B cell (primary cell): ENCODE results near the gene RASA3. TPM values are rescaled to one million over a fixed set of nuclear protein-coding genes. Genes with fewer than 3 reads are reported as not detected.

ENCODE experiments used
- ATAC-seq: fragments of 200-7000 bp; cut with Tn5 transposase; one replicate; pipeline ENCODE4 v1.10.0; 2021; ENCODE audit warnings: low read depth, mild to moderate bottlenecking, moderate number of reproducible peaks, moderate library complexity
- CTCF ChIA-PET: fragments of 350-600 bp; sonication (Branson Sonifier 250); formaldehyde crosslinking; loops from one replicate; lab custom pipeline; 2021; ENCODE audit warnings: antibody characterized with exemption, inconsistent platforms; lab: Charles Lee
- POLR2A ChIA-PET: fragments of 350-600 bp; sonication (Branson Sonifier 250); formaldehyde crosslinking; loops from one replicate; lab custom pipeline; 2021; ENCODE audit warnings: antibody characterized with exemption; lab: Charles Lee
- DNase-seq: peaks from one replicate; pipeline ENCODE4 v3.0.0; 2013
- H2AFZ ChIP-seq: 2 replicates; pipeline ENCODE4 v1.6.1; 2012; ENCODE audit warnings: mild to moderate bottlenecking, low read depth, low read length; ENCODE audit not compliant: insufficient read depth, poor library complexity, severe bottlenecking
- H3K27ac ChIP-seq, 2 donors: 1 replicate in 1 of 2; 2 replicates in 1 of 2; pipeline ENCODE4 v1.5.1; 2012 to 2013; ENCODE audit warnings: low read length in 2 of 2, mild to moderate bottlenecking in 2 of 2, moderate library complexity in 1 of 2
- H3K27me3 ChIP-seq, 4 experiments: fragments of 200-600 bp in 1 of 4; sonication (generic) in 1 of 4; replicated peaks in 1 of 4; 1 replicate in 2 of 4; 2 replicates in 2 of 4; pipeline versions ENCODE4 v1.6.1 to v1.7.0; 2013 to 2016; ENCODE audit warnings: low read length in 3 of 4, mild to moderate bottlenecking in 2 of 4, mixed read lengths in 1 of 4, moderate library complexity in 1 of 4; ENCODE audit not compliant: insufficient read depth in 4 of 4, control insufficient read depth in 3 of 4; ENCODE audit errors: control extremely low read depth in 1 of 4
- H3K36me3 ChIP-seq, 2 experiments: replicated peaks in 1 of 2; 1 replicate in 1 of 2; 2 replicates in 1 of 2; pipeline versions ENCODE4 v1.6.1 to v1.7.1; 2013; ENCODE audit warnings: low read length in 1 of 2; ENCODE audit not compliant: insufficient read depth in 2 of 2, control insufficient read depth in 1 of 2; ENCODE audit errors: control extremely low read depth in 1 of 2, extremely low read depth in 1 of 2
- H3K4me1 ChIP-seq, 2 donors: fragments of 200-600 bp in 1 of 2; sonication (generic) in 1 of 2; 1 replicate in 1 of 2; 2 replicates in 1 of 2; pipeline versions ENCODE4 v1.5.1 to v1.6.1; 2013 to 2017; ENCODE audit warnings: low read length in 2 of 2; ENCODE audit not compliant: control insufficient read depth in 2 of 2, insufficient read depth in 2 of 2
- H3K4me2 ChIP-seq: replicated peaks from 2 replicates; pipeline ENCODE3; 2012; ENCODE audit warnings: mild to moderate bottlenecking, low read depth, low read length; ENCODE audit not compliant: poor library complexity, severe bottlenecking
- H3K4me3 ChIP-seq, 5 experiments: fragments of 200-600 bp in 1 of 5; sonication (generic) in 1 of 5; 1 replicate in 3 of 5; 2 replicates in 2 of 5; pipeline versions ENCODE4 v1.5.1 to v1.7.0; 2011 to 2016; ENCODE audit warnings: low read length in 4 of 5, mild to moderate bottlenecking in 4 of 5, low read depth in 2 of 5, control low read depth in 1 of 5, moderate library complexity in 1 of 5; ENCODE audit not compliant: insufficient read depth in 1 of 5; ENCODE audit errors: control extremely low read depth in 1 of 5, extremely low read depth in 1 of 5
- H3K79me2 ChIP-seq: fragments of 200-600 bp; sonication (generic); one replicate; pipeline ENCODE4 v1.6.0; 2016; ENCODE audit warnings: low read length; ENCODE audit not compliant: control insufficient read depth, insufficient read depth
- H3K9ac ChIP-seq: fragments of 200-600 bp; sonication (generic); 2 replicates; pipeline ENCODE4 v1.6.1; 2017; ENCODE audit warnings: mild to moderate bottlenecking, low read length, moderate library complexity
- H3K9me3 ChIP-seq, 3 donors: one replicate each; pipeline versions ENCODE4 v1.6.1 to v1.7.1; 2013; ENCODE audit warnings: low read length in 2 of 3; ENCODE audit not compliant: control insufficient read depth in 2 of 3, insufficient read depth in 1 of 3; ENCODE audit errors: control extremely low read depth in 1 of 3
- H4K20me1 ChIP-seq: 2 replicates; pipeline ENCODE4 v1.6.0; 2012; ENCODE audit warnings: mild to moderate bottlenecking, low read length; ENCODE audit not compliant: insufficient read depth, control insufficient read depth, poor library complexity, severe bottlenecking
- H3K27ac Mint-ChIP-seq: one replicate; pipeline ENCODE4 v1.8.0; 2021; ENCODE audit warnings: mixed read lengths
- H3K27me3 Mint-ChIP-seq: one replicate; pipeline ENCODE4 v1.8.0; 2021; ENCODE audit warnings: mixed read lengths
- H3K4me1 Mint-ChIP-seq: one replicate; pipeline ENCODE4 v1.8.0; 2021; ENCODE audit warnings: mixed read lengths
- H3K4me3 Mint-ChIP-seq: one replicate; pipeline ENCODE4 v1.8.0; 2021; ENCODE audit warnings: mixed read lengths
- H3K9me3 Mint-ChIP-seq: one replicate; pipeline ENCODE4 v1.8.0; 2022; ENCODE audit warnings: mixed read lengths; ENCODE audit not compliant: insufficient read depth
- EZH2 ChIP-seq: IDR thresholded peaks from 2 replicates; pipeline ENCODE4 v1.6.1; 2012; ENCODE audit warnings: borderline replicate concordance, low read depth, mild to moderate bottlenecking, moderate library complexity, low read length; ENCODE audit not compliant: insufficient read depth, poor library complexity, severe bottlenecking
- WGBS: methylation state at CpG from one replicate; pipeline ENCODE4 v1.1.5; 2013; ENCODE audit warnings: missing lambda C conversion rate; ENCODE audit not compliant: insufficient coverage; 5-methylcytosine and 5-hydroxymethylcytosine counted together
- intact Hi-C: fragments of 100-400 bp; cut with micrococcal nuclease; formaldehyde crosslinking; loops from one replicate; pipeline ENCODE4 v1.10.0; 2022
- polyA plus RNA-seq: library from polyadenylated mRNA; depleted of rRNA; stranded (reverse); fragments of >200 nt; gene quantifications from 2 replicates; pipeline ENCODE4 v1.2.3, GENCODE V29; 2012
- total RNA-seq, 2 donors: library from RNA; stranded (reverse); fragments of 120-200 nt in 1 of 2; gene quantifications; 1 replicate in 1 of 2; 2 replicates in 1 of 2; pipeline versions ENCODE4 v1.2.3 to v1.2.4, GENCODE V29; 2013 to 2022
- TF ChIP-seq, protein P1 (sequence below): fragments of 200-600 bp; IDR thresholded peaks from one replicate; pipeline ENCODE4 v1.8.0; 2022; ENCODE audit warnings: antibody characterized with exemption, mild to moderate bottlenecking

Gene RASA3
- total and polyA plus RNA-seq, 2 donors (not counting 1 experiment from before 2014, with no cell fraction given) = 54.2 to 87.4 TPM

DNA sequence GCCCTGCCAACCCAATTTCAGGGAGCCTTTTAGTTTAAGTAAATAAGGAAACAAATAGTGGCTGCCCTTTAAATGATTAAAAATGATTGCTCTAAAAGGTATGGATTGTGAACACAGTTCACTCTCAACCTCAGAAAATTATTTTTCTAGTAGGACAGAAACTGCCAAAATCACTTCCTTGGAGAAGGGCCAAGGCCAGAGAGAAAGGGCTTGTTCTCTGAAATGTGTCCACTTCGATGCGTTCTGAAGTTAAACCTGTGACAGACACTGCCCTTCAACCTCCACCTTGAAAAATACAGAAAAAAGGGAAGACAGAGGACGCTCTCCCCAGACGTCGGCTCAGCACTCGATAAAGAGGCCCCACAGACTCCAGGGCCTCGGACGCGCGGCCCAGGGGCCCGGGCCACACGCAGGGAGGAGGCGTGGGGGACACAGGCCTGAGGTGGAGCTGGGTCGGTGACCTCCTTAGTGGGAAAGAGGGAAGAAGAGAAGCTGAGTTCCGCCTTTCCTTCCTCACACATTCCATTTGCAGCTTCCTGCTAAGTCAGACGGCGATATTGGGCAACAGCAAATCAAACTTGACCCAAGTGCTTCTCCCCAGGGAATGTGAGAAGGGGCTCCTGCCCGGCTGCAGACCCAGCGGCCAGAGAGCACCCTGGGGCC is 63.6 kb downstream of the RASA3 start:
- Mint-ChIP-seq H3K4me3 (peak overlapping the region; percentile 88), H3K9me3 (no peaks in the 10 kb centered on the region), H3K4me1 (peaks cover 60% of the 10 kb centered on the region), H3K27me3 (no peaks in the 10 kb centered on the region), H3K27ac (peak overlapping the region; percentile 93)
- Histone ChIP-seq H3K79me2 (peaks cover 57% of the 10 kb centered on the region), H3K9ac (peak overlapping the region; percentile 67), H3K9me3 (peaks cover 0 to 10% (median 0%) of the 10 kb centered on the region in 3 donors), H4K20me1 (peaks cover 69% of the 10 kb centered on the region), H3K27me3 (no peaks in the 10 kb centered on the region), H2AFZ (no peak overlapping the region), H3K4me3 (no peak overlapping the region), H3K4me1 (peaks cover 52 to 55% of the 10 kb centered on the region in 2 donors), H3K36me3 (peaks cover 0 to 24% of the 10 kb centered on the region in 2 experiments), H3K4me2 (peak overlapping the region; percentile 88), H3K27ac (peak overlapping the region; percentile 72 to 87)
- no peak for ATAC-seq
- intact Hi-C loops = loop anchor here (2.0 kb wide), 1 partner anchor 158 kb away; no protein-coding TSS in a partner anchor
- DNase-seq = no peak
- ChIA-PET CTCF (no interaction called here), POLR2A (interaction anchor here (0.6 kb wide), 1 partner anchor 42 kb away, joined by 8 read pairs; no protein-coding TSS in a partner anchor)
- TF ChIP-seq, protein P1, sequence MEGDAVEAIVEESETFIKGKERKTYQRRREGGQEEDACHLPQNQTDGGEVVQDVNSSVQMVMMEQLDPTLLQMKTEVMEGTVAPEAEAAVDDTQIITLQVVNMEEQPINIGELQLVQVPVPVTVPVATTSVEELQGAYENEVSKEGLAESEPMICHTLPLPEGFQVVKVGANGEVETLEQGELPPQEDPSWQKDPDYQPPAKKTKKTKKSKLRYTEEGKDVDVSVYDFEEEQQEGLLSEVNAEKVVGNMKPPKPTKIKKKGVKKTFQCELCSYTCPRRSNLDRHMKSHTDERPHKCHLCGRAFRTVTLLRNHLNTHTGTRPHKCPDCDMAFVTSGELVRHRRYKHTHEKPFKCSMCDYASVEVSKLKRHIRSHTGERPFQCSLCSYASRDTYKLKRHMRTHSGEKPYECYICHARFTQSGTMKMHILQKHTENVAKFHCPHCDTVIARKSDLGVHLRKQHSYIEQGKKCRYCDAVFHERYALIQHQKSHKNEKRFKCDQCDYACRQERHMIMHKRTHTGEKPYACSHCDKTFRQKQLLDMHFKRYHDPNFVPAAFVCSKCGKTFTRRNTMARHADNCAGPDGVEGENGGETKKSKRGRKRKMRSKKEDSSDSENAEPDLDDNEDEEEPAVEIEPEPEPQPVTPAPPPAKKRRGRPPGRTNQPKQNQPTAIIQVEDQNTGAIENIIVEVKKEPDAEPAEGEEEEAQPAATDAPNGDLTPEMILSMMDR = no peak
- TF ChIP-seq EZH2 = no peak
- WGBS = 78% methylated on average over 15 of the region's 19 CpGs
